ENCODE results near the gene TRAPPC2L.
A peak's percentile ranks its signal among the peaks of the same experiment; 100 is the strongest.

Gene TRAPPC2L

GRCh38 chr16:88856122-88856827 lies 652 bp upstream of the TRAPPC2L start:
- no peak for DNase-seq

GRCh38 chr16:88857728-88858339 lies 907 bp downstream of the TRAPPC2L start:
- intact Hi-C loops (cut with DNase I): loop anchor here (2.0 to 5.0 kb wide), 4 partner anchors 47 to 359 kb away; partner anchors contain the start of genes APRT and ZNF778
- peak; percentile 49 to 97 (median 79) for DNase-seq

More at GRCh38 chr16:88856122-88856827, 652 bp upstream of the TRAPPC2L start:
- intact Hi-C loops (cut with DNase I): loop anchor here (2.0 to 5.0 kb wide), 4 partner anchors 45 to 361 kb away; partner anchors contain the start of genes APRT and ZNF778

- intact Hi-C loops (cut with DNase I): loop anchor here (5.0 kb wide), 2 partner anchors 83 to 122 kb away; no protein-coding TSS in a partner anchor
Measured at GRCh38 chr16:88859381-88860091, 2.6 kb downstream of the TRAPPC2L start.

GRCh38 chr16:88861359-88861758 lies 4.4 kb downstream of the TRAPPC2L start:
- intact Hi-C loops (cut with DNase I): no loop called here
- no peak for DNase-seq

More at GRCh38 chr16:88859381-88860091, 2.6 kb downstream of the TRAPPC2L start:
- DNase-seq: no peak

GRCh38 chr16:88862968-88863367 lies 6.0 kb downstream of the TRAPPC2L start:
- no peak for DNase-seq
- intact Hi-C loops (cut with DNase I): no loop called here

GRCh38 chr16:88863426-88863825 lies 6.5 kb downstream of the TRAPPC2L start:
- no peak for DNase-seq
- intact Hi-C loops (cut with DNase I): no loop called here

- intact Hi-C loops (cut with DNase I): no loop called here
- DNase-seq: no peak
Measured at GRCh38 chr16:88864099-88864498, 7.2 kb downstream of the TRAPPC2L start.

- DNase-seq: no peak
- intact Hi-C loops (cut with DNase I): no loop called here
Measured at GRCh38 chr16:88864521-88864920, 7.6 kb downstream of the TRAPPC2L start.

- intact Hi-C loops (cut with DNase I): no loop called here
- no peak for DNase-seq
Measured at GRCh38 chr16:88865310-88865709, 8.4 kb downstream of the TRAPPC2L start.

GRCh38 chr16:88865742-88866141 lies 8.8 kb downstream of the TRAPPC2L start:
- intact Hi-C loops (cut with DNase I): no loop called here
- no peak for DNase-seq

- intact Hi-C loops (cut with DNase I): no loop called here
- DNase-seq: no peak
Measured at GRCh38 chr16:88866151-88866920, 9.4 kb downstream of the TRAPPC2L start, which contains the start of gene PABPN1L. Gene PABPN1L (minus strand): TSS chr16:88866660. CDS start chr16:88866606, 54 bp downstream.

- intact Hi-C loops (cut with DNase I): no loop called here
- DNase-seq: no peak
Measured at GRCh38 chr16:88867581-88868246, 10.8 kb downstream of the TRAPPC2L start.

- DNase-seq: no peak
- intact Hi-C loops (cut with DNase I): no loop called here
Measured at GRCh38 chr16:88868974-88869672, 12.2 kb downstream of the TRAPPC2L start.

GRCh38 chr16:88869673-88869980 lies 12.7 kb downstream of the TRAPPC2L start:
- intact Hi-C loops (cut with DNase I): no loop called here
- DNase-seq: no peak

- intact Hi-C loops (cut with DNase I): no loop called here
- no peak for DNase-seq
Measured at GRCh38 chr16:88870608-88871348, 13.9 kb downstream of the TRAPPC2L start.

GRCh38 chr16:88871349-88871702 lies 14.4 kb downstream of the TRAPPC2L start:
- intact Hi-C loops (cut with DNase I): no loop called here

GRCh38 chr16:88871730-88872416 lies 14.9 kb downstream of the TRAPPC2L start:
- intact Hi-C loops (cut with DNase I): no loop called here
- DNase-seq: no peak

More at GRCh38 chr16:88871349-88871702, 14.4 kb downstream of the TRAPPC2L start:
- DNase-seq: no peak

GRCh38 chr16:88872650-88873331 lies 15.9 kb downstream of the TRAPPC2L start:
- no peak for DNase-seq
- intact Hi-C loops (cut with DNase I): no loop called here

Measured in posterior cingulate gyrus (tissue), 11 donors.